Measurements from ENCODE around the gene ZNF774.

DNA sequence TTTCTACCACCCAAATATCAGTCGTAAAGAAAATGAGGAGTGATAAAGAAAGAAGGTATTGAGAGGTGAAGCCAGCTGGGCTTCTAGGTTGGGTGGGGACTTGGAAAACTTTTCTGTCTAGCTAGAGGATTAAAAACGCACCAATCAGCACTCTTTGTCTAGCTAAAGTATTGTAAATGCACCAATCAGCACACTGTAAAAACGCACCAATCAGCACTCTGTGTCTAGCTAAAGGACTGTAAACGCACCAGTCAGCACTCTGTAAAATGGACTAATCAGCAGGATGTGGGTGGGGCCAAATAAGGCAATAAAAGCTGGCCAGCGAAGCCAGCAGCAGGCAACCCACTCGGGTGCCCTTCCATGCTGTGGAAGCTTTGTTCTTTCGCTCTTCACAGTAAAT lies 23.0 kb downstream of the ZNF774 start:
- TF ChIP-seq, protein P1, sequence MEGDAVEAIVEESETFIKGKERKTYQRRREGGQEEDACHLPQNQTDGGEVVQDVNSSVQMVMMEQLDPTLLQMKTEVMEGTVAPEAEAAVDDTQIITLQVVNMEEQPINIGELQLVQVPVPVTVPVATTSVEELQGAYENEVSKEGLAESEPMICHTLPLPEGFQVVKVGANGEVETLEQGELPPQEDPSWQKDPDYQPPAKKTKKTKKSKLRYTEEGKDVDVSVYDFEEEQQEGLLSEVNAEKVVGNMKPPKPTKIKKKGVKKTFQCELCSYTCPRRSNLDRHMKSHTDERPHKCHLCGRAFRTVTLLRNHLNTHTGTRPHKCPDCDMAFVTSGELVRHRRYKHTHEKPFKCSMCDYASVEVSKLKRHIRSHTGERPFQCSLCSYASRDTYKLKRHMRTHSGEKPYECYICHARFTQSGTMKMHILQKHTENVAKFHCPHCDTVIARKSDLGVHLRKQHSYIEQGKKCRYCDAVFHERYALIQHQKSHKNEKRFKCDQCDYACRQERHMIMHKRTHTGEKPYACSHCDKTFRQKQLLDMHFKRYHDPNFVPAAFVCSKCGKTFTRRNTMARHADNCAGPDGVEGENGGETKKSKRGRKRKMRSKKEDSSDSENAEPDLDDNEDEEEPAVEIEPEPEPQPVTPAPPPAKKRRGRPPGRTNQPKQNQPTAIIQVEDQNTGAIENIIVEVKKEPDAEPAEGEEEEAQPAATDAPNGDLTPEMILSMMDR (IDR thresholded peaks at IDR 0.05), result no peak
- TF ChIP-seq POLR2A (IDR thresholded peaks at IDR 0.05) (no peak), EP300 (IDR thresholded peaks at IDR 0.05) (no peak)

Measured in ovary (tissue), 3 donors.